NB4 (cell line): ENCODE measurements around the gene KLHDC8B.
A peak's percentile ranks its signal among the peaks of the same experiment; 100 is the strongest.

Experiments used
- DNase-seq: peaks from one replicate; pipeline ENCODE4 v3.0.0; 2010; ENCODE audit warnings: low read depth
- H3K4me3 ChIP-seq: one replicate; pipeline ENCODE4 v1.5.1; 2011; ENCODE audit warnings: mild to moderate bottlenecking, low read depth, low read length, moderate library complexity
- MYC ChIP-seq: IDR thresholded peaks from 2 replicates; pipeline ENCODE4 v1.6.1; 2011; ENCODE audit warnings: low read depth, low read length
- POLR2A ChIP-seq: IDR thresholded peaks from 2 replicates; pipeline ENCODE4 v1.6.1; 2011; ENCODE audit warnings: mild to moderate bottlenecking; ENCODE audit not compliant: insufficient read length; ENCODE audit errors: extremely low read depth
- TF ChIP-seq, protein P1 (sequence below): IDR thresholded peaks from one replicate; pipeline ENCODE4 v1.5.1; 2012; ENCODE audit warnings: low read depth, low read length
- TF ChIP-seq, protein P2 (sequence below): IDR thresholded peaks from 2 replicates; pipeline ENCODE4 v1.6.1; 2011; ENCODE audit warnings: low read depth, low read length

Gene KLHDC8B

DNA sequence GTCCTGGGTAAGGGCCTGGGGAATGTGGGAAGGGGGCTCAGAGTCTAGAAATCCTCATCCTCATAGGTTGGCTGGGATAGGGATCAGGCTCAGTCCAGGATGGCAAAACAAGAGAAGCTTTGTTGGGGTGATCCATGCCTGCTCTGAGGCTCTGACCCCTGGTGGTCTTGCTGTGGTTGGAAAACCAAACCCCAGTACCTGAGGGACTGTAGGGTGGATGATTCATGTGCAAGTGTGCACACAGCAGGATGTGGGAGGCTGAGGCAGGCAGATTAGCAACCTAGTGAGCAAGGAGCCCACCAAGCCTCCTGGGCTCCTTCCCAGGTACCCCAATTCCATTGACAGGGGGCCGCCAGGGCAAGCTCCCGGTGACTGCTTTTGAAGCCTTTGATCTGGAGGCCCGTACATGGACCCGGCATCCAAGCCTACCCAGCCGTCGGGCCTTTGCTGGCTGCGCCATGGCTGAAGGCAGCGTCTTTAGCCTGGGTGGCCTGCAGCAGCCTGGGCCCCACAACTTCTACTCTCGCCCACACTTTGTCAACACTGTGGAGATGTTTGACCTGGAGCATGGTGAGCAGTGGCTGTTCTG lies 3.1 kb downstream of the KLHDC8B start:
- peak; percentile 75 for DNase-seq
- TF ChIP-seq, protein P1, sequence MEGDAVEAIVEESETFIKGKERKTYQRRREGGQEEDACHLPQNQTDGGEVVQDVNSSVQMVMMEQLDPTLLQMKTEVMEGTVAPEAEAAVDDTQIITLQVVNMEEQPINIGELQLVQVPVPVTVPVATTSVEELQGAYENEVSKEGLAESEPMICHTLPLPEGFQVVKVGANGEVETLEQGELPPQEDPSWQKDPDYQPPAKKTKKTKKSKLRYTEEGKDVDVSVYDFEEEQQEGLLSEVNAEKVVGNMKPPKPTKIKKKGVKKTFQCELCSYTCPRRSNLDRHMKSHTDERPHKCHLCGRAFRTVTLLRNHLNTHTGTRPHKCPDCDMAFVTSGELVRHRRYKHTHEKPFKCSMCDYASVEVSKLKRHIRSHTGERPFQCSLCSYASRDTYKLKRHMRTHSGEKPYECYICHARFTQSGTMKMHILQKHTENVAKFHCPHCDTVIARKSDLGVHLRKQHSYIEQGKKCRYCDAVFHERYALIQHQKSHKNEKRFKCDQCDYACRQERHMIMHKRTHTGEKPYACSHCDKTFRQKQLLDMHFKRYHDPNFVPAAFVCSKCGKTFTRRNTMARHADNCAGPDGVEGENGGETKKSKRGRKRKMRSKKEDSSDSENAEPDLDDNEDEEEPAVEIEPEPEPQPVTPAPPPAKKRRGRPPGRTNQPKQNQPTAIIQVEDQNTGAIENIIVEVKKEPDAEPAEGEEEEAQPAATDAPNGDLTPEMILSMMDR, result no peak
- TF ChIP-seq, protein P2, sequence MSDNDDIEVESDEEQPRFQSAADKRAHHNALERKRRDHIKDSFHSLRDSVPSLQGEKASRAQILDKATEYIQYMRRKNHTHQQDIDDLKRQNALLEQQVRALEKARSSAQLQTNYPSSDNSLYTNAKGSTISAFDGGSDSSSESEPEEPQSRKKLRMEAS, result no peak
- TF ChIP-seq MYC, result no peak
- no peak for TF ChIP-seq POLR2A
- no peak overlapping the region for H3K4me3 ChIP-seq

DNA sequence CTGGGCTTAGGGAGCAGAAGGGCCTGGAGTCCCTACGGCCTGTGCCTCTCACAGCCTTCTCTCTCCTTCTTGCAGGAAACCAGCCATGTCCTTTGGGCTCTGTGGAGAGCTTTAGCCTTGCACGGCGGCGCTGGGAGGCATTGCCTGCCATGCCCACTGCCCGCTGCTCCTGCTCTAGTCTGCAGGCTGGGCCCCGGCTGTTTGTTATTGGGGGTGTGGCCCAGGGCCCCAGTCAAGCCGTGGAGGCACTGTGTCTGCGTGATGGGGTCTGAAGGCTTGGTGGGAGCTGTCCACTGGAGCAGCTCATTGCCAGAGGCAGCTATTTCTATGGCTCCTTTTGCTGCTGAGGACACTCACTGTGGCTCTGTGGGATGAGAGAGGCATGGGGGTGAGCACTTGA lies 4.1 kb downstream of the KLHDC8B start:
- DNase-seq, result no peak
- no peak overlapping the region for H3K4me3 ChIP-seq
- TF ChIP-seq POLR2A, result no peak
- TF ChIP-seq MYC, result no peak
- TF ChIP-seq, protein P1, result no peak
- TF ChIP-seq, protein P2, result no peak

DNA sequence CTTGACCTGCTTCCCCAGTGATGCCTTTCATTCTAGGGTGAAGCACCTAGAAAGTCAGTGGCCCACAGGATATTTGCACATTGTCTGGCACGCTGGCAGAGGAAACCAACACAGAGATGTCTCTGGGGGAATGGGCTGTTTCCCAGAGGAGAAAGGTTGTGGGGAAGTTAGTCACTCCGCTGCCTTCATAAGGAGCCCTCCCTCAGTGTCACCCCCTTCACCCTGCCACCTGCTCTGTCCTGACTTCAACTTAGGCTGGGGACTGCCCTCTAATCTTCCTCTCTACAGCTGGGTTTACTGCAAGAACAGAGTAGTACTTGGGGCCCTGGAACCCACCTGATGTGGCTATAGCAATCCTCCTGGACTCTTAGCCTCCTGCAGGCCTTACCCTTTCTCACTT lies 5.7 kb downstream of the KLHDC8B start:
- no peak for TF ChIP-seq POLR2A
- TF ChIP-seq, protein P1, result no peak
- no peak for TF ChIP-seq MYC
- TF ChIP-seq, protein P2, result no peak
- H3K4me3 ChIP-seq, result no peak overlapping the region
- peak; percentile 92 for DNase-seq

DNA sequence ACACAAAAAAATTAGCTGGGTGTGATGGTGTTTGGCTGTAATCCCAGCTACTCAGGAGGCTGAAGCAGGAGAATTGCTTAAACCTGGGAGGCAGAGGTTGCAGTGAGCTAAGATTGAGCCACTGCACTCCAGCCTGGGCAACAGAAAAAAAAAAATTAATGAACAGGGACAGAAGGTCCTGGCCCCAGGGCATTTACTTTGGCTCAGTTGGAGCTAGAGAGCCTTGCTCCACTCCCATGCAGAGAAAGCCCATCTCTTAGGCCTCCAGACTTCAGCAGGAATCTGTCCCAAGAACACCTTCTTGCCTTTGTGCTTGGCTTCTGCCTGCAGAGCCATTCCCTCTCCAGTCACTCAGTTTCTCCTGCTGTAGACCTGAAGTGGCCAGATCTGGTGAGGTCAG lies 8.7 kb downstream of the KLHDC8B start:
- no peak for DNase-seq
- H3K4me3 ChIP-seq, result no peak overlapping the region
- TF ChIP-seq MYC (no peak), POLR2A (no peak)
- TF ChIP-seq, protein P2, result no peak
- TF ChIP-seq, protein P1, result no peak

DNA sequence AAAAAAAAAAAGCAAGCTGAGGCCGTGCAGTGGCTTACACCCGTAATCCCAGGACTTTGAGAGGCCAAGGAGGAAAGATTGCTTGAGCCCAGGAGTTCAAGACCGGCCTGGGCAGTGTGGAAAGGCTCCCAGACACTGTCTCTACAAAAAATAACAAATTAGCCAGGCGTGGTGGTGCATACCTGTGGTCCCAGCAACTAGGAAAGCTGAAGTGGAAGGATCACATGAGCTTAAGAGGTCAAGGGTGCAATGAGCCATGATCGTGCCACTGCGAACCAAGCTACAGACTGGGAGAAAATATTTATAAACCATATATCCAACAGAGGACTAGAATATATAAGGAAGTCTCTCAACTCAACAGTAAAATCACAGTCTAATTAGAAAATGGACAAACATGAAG lies 10.0 kb downstream of the KLHDC8B start:
- H3K4me3 ChIP-seq, result no peak overlapping the region
- no peak for DNase-seq
- TF ChIP-seq POLR2A (no peak), MYC (no peak)
- TF ChIP-seq, protein P1, result no peak
- TF ChIP-seq, protein P2, result no peak

DNA sequence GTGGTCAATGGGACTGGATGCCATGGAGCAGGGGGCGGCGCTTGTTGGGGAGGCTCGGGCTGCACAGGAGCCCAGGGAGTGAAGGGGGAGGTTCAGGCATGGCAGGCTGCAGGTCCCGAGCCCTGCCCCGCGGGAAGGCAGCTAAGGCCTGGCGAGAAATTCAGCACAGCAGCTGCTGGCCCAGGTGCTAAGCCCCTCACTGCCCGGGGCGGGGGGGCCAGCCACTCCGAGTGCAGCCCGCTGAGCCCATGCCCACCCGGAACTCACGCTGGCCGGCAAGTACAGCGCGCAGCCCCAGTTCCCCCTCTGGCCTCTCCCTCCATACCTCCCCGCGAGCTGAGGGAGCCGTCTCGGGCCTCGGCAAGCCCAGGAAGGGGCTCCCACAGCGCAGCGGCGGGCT lies 11.3 kb downstream of the KLHDC8B start:
- no peak for DNase-seq
- H3K4me3 ChIP-seq, result no peak overlapping the region
- TF ChIP-seq, protein P2, result no peak
- TF ChIP-seq, protein P1, result no peak
- TF ChIP-seq MYC (no peak), POLR2A (no peak)
